ENCODE results near the gene PHLDB3.
"Not testable (repeated sequence)": the region's sequence is repeated elsewhere in the genome, so short reads cannot be mapped to it uniquely, and the experiment has no call there.

PHLDB3 gene

DNA sequence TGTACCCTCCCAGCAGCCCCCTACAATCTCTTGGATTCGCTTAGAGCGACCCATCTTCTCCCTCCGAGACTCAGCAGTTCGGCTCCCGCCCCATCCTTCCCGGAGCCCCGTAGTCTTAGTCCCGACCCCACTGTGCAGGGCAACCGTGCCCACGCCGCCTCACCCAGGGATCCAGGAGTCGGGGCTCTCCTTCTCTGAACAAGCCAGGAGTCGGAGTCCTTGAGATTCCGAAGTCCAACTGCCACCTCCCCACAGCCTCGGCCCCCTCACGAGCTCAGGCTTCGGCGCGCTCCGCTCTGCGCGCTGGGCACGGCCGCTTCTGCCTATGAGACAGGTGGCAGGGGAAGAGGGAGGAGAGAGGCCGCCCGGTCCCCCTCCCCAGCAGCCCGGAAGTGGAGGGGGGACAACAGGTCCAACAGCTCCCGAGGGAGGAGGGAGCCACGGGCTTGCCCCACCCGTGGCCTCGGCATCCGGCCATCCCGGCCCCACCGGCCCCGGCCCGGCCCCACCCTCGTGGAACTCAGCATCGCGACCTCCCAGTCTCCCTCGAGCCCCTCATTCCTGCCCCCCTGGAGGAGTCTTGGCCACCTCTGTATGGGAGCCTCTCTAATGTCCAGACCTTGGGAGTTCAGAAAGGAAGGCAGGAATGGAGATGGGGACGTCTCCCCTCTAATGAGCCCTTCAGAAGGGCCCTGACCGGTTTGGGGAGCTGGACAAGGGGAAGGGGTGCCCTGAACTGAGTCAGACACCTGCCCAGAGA lies at the start of gene PHLDB3:
PHLDB3 (minus strand) TSS at position 321 of the 760 bp plus-strand sequence. CDS start 628 bp downstream, outside the sequence.
- no peak for DNase-seq

DNA sequence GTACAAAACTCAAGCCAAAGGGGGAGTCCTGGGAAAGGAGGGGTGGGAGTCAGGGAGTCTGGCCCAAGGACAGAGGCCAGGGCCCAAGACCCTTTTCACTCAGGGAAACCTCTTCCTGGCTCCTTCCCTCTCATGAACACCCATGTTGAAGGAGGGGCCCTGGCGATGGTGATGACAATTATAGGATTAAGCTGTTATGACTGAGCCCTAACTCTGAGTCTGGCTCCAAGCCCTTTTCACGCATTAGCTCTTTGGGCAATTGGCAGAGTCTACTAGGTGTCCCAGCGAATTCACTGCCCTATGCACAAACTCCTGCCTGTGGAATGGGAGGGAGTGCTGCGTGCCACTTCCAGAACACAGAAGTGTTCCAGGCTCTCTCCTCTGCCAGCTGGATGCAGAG lies 49.1 kb upstream of the PHLDB3 start:
- DNase-seq, result no peak

DNA sequence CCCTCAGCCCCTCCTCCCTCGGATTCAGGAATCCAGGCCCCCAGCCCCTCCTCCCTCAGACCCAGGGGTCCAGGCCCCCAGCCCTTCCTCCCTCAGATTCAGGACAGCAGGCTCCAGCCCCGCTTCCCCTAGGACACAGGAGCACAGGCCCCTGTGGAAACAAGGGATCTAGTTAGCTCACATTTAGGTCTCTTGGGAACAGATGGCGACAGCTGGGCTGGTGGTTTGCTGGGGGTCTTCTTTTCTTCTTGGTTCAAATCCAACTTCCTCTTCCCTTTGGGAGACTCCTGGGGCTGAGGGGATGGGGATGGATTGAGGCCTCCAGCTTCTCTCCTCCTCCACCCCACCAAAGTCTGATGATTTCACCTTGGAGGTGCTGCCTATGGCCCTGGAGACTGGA lies 48.1 kb upstream of the PHLDB3 start:
- no peak for DNase-seq

DNA sequence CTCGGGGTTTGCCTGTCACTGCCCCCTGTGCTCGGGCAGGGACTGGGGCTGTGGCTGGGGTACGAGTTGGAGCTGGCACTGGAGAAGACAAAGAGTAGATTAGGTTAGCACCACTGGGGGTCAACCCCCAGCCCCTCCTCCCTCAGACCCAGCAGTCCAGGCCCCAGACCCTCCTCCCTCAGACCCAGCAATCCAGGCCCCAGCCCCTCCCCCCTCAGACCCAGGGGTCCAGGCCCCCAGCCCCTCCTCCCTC lies 47.6 kb upstream of the PHLDB3 start:
- DNase-seq, result no peak

DNA sequence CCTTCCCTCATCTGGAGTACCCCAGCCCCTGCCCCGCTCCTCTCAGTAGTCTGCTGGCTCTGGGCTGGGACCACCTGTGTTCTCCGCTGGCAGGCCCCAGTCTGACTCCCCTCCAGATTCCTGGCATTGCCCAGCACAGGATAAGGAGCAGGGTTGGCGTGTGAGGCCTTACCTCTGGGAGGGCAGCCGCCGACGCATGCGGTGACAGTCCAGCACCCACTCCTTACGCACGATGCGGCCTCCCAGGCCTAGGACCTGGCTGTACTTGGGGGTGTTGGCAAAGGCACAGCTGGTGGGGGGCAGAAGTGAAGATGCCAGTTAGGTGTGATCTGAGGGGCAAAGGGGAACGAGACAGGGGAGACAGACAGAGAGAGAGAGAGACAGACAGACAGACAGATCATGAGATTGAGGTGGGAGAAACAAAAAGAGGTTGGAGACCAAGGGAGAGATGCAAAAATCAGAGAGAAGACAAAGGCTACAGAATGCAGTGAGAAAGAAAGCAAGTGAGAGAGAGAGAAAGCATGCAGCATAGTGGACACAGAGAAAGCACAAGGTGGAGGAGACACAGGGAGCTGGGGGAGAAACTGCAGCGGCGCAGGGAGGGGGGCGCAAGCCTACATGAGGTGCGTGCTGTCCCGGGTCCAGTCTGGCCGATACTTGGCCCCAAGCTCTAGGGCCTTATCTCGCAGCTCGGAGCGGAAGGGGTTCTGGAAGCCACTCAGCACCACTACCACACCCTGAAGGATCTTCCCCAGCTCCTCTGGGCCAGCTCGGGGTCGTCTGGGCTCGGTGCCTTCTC lies 47.1 kb upstream of the PHLDB3 start:
- DNase-seq, result no peak

DNA sequence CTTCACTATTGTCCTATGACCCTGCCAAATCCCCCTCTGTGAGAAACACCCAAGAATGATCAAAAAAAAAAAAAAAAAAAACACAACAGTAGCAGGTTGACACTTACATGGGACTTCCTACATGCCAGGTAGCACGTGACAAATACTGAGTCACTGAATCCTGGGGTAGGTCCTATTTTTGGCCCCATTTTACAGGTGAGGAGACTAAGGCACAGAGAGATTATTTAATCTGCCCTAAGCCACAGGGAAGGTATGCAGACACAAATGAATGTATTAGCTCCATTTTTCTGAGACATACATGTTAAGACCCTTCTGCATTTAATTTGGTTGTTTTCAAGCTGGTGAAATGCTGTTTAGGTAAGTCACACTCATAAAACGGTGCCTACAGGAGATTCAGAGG lies 44.2 kb upstream of the PHLDB3 start:
- DNase-seq, result no peak

DNA sequence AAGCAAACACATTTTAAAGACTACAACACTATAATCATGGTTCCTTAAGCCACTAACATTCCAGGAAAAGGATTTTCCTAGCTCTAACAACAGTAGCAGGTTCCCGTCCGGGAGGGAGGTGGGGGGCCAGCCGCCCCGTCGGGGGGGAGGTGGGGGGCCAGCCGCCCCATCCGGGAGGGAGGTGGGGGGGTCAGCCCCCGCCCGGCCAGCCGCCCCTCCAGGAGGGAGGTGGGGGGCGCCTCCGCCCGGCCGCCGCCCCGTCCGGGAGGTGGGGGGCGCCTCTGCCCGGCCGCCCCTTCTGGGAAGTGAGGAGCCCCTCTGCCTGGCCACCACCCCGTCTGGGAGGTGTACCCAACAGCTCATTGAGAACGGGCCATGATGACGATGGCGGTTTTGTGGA lies 43.4 kb upstream of the PHLDB3 start:
- DNase-seq, result not testable (repeated sequence)

DNA sequence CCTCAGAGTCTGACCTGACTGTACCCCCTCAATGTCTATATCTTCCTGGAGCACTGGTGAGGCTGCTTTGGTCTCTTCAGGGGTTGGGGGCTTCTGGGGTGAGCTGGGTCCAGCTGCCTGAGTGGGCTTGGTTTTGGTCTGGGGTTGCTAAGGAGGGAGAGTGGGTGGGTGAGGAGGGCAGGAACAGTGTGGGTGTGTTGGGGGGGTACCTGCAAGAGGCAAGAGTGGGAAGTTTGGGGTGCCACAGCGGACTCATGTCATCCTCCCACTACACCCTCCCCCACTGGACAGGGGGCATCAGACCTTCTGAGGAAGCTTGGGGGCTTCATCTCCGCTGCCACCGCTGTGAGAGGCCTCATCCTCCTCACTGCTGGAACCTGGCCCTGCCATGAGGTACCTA lies 42.0 kb upstream of the PHLDB3 start:
- DNase-seq, result no peak

DNA sequence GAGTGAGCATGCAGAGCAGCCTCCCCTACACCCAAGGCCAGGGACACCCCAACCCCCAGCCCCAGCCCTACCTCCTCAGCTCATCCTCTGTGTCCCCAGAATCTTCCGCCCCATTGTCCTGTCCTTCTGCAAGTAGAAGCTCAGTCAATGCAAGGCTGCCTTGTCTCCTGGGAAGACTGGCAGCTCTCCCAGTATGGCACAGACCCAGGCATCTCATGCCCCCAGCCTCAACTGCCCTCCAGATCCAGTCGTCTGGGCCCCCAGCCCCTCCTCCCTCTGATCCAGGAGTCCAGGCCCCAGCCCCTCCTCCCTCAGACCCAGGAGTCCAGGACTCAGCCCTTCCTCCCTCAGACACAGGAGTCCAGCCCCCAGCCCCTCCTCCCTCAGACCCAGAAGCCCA lies 41.4 kb upstream of the PHLDB3 start:
- DNase-seq, result no peak

DNA sequence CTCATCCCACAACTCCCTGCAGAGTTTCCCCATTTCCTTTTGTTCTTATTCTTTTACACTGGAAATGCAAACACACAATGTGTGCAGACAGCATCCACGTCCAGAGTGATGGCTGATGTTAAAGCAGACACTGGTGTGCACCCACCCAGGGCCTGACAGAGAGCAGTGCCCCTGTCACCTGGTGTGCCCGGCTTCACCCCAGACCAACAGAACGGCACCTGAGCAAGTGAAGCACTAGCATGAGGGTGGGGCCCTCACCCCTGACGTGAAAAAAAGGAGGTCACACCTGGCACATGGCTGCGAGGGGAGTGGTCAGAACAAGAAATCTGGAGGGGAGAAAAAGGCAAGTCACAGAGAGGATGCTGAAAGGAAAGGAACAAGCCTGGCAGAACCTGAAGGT lies 40.7 kb upstream of the PHLDB3 start:
- DNase-seq, result no peak

DNA sequence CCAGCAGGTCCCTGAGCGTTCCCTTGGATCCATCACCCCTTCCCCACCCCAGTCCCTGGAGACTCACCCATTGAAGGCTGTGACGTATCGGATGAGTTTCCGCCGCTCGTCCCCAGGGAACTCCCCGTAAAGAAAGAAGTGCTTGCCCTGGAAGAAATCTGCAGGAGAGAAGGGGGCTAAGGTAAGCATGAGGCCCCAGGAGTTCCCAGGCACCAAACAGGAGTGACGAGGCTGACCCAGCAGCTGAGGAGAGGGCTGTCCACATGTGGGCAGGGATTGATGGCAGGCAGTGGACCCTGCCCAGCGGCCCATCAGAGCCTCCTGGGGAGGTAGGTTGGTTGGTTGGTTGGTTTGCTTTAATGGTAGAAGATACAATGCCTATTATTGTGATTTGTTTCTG lies 39.5 kb upstream of the PHLDB3 start:
- DNase-seq, result no peak

DNA sequence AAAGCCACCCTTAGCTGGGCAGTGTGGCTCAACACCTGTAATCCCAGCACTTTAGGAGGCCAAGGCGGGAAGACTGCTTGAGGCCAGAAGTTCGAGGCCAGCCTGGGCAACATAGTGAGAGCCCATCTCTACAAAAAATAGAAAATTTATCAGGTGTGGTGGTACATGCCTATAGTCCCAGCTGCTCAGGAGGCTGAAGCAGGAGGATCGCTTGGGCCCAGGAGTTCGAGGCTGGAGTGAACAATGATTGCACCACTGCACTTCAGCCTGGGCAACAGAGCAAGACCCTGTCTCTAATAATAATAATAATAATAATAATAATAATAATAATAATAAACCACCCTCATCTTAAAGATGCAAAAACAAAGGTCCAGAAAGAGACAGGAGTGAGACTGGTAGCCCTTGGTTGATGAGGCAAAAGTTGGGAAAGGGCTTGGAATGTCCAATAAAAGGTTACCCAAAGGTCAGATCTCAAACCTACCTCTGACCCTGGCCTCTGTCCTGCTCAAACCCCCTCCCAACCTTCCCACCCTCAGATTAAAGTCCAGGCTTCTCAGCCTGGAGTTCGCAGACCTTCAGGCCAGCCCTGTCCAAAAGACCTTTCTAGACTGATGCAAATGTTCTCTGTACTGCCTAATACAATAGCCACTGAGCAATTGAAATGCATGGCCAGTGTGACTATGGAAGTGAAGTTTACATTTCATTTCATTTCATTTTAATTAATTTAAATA lies 37.5 kb upstream of the PHLDB3 start:
- DNase-seq, result no peak

DNA sequence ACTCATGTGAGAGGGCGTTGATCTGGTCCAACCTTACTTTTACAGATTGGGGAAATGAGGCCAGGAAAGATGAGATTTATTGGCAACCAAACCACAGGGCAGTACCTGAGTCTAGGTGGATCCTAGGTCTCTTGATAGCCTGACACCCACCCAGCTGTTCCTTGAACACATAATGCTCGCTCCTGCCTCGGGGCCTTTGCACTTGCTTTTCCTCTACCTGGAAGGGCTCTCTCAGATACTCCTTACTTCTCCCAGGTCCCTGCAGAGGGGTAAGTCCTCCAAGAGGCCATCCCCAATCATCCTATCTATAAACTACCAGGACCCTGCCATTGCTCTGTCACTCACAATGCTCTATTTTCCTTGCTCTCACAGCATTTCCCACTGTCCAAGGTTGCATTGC lies 35.8 kb upstream of the PHLDB3 start:
- no peak for DNase-seq

DNA sequence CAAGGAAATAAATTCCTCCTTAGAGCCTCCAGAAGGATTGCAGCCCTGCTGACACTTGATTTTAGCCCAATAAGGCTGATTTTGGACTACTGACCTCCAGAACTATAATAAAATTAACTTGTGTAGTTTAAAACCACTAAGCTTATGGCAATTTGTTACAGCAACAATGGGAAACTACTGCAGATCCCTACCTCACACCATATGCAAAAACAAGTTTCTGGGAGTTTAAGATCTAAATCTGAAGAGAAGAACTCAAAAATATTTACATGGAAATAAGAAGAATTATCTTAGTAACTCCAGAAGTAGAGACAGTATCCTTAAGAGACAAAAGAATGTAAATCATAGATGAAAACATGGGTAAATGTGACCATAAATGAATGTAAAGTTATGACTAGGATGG lies 34.4 kb upstream of the PHLDB3 start:
- DNase-seq, result no peak

DNA sequence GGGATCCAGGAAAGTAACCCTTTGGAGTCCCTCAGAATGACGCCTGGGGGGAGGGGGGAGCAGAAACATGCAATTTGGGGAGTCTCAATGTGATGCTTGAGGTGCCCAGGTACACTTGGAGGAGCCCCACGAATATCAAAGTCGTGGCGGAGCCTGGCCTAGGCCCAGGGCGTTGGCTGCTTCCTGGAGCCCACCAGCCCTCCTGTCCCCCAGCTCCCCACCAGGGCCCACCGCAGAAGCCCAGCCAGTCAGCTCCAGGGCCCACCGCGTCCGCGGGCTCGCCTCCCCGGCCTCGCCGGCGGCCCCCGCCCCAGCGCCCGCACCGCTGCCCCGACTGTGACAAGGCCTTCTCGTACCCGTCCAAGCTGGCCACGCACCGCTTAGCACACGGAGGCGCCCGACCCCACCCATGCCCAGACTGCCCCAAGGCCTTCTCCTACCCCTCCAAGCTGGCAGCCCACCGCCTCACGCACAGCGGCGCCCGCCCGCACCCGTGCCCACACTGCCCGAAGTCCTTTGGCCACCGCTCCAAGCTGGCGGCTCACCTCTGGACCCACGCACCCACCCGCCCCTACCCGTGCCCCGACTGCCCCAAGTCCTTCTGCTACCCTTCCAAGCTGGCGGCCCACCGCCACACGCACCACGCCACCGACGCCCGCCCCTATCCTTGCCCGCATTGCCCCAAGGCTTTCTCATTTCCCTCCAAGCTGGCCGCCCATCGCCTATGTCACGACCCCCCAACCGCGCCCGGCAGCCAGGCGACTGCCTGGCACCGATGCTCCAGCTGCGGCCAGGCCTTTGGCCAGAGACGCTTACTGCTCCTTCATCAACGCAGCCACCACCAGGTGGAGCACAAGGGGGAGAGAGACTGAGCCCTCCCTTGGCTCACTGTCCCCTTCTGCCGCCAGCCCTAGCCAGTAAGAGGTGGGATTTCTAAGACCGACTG lies 30.5 kb upstream of the PHLDB3 start:
- DNase-seq, result peak; percentile 38

DNA sequence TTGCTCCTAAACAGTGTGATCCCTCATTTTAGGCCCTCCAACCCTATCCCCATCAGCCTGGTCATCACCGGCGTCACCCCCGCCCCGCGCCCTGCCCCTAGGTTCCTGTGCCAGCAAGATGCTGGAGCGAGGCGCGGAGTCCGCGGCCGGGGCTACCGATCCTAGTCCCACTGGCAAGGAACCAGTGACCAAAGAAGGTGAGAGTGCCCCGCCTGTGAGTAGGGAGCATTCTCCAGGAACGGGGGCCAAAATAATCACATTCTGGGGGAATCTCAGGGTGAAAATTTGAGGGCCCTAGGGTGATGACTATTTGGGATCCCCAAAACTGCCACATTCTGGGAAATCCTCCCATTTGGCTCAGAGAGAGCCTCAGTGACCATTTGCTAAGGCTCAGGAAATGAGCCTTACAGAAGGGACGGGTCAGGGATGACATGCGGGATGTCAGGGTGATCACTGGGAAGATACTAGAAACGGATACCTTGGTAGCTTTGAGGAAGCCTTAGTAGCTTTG lies 29.8 kb upstream of the PHLDB3 start:
- no peak for DNase-seq

DNA sequence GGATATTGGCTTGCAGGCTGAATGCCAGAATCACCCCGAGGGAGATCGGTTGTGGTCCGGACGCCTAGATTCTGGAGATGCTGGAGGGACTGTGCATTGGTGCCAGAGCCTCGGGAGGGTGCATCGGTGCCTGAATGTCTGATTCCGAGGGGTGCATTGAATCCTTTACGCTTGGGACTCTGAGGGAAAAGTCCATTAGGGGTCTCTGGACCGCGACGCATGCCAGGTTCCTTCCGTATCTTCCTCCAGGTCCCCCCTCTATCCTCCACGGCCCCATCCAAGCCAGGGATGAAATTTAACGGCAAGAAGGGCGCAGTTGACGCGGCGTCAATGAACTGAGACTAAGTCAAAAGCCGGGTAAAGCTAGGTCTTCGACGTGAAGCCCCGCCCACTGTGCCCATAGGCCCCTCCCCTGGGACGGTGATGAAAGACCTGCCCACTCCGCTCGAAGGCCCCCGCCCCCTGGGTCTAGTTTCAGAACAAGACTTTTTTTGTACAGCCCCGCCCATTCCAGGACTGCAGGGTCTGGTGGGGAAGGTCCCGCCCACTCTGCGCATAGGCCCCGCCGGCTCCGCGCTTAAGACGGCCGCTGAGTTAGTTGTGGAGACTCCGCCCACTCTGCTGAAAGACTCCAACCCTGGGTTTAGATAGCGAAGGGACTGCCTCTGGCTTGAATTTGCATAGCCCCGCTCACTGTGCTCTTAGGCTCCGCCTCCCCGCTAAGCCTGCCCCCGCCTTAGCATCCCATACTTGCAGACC lies 29.2 kb upstream of the PHLDB3 start:
- DNase-seq, result peak; percentile 100

DNA sequence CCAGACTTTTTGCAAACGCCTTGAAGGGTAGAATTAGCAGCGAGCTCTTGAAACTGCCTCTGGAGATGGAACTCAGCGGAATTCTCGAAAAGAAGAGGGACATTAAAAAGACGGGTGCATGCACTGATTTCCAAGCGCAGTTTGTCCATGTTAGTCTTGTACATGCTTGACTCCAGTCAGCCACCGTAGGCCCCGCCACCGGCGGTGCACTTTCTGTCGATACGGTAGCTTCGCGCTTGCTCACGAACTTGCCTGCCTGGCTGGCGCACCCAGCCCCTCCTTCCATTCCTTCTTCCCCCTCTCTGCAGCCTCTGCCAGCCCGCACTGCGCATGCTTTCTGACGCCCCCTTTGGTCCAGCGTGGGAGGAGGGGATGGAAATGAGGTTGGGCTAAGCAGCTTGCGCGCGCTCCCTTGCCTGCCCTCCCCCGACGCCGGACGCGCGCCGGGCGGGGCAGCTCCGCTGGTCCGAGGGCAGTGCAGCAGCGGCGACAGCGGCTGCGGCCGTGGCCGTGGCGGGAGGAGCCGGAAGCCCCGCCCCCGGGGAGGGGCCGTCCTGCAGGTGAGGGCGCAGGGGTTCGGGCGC lies 28.5 kb upstream of the PHLDB3 start, which contains the start of gene ZNF575:
ZNF575 (plus strand) TSS at position 227 of the 584 bp plus-strand sequence. CDS start 1,235 bp downstream, outside the sequence.
- peak; percentile 94 for DNase-seq

DNA sequence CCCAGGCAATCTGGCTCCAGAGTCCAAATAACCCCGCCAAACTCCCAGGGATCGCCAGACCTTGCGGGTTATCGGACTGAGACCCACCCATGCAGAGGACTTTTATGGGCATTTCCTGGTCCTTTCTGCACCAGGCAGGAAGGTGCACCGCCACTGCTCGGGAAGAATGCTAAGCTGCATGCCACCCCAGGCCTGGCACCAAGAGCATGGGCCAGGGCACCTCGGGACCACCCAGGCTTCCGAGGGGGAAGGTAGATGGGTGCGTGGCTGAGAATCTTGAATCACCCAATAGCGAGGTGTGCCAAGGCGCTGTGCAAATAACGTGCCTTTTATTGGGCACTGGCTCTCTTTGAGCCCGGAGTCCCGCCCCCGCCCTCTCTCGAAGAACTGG lies 28.0 kb upstream of the PHLDB3 start:
- DNase-seq, result no peak

DNA sequence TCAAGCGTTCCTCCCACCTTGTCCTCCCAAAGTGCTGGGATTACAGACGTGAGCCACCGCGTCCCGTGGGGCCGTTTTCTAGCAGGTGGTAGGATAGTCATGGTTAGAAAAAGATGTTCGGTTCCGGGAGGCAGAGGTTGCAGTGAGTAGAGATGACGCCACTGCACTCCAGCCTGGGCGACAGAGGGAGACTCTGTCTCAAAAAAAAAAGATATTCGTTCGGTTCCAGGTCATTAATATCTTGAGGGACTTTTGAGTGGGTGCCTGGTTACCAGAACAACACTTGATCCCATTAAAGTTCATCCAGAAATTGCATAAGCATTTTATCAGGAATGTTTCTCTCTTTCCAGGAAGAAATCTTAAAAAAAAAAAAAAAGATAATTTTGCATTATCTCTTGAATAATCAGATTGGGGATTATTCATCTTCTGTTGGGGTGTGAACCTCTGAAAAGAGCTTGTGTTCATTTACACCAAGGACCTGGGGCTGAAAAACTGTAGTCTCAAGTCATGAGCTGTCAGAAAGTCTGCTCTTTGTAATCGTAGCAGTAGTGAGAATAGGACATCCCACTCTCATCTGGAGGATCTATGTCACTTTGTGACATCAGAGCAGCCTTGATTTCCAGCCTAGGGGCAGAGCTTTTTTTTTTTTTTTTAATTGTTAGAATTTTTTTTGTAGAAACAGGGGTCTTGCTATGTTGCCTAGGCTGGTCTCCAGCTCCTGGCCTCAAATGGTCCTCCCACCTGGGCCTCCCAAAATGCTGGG lies 23.5 kb upstream of the PHLDB3 start:
- DNase-seq, result peak; percentile 20
